ENCODE results near the gene HEYL.

- TF ChIP-seq CTCF (conservative IDR thresholded peaks at IDR 0.05; ENCODE audit: low read length), result no peak
- TF ChIP-seq EZH2phosphoT487 (IDR thresholded peaks at IDR 0.05; ENCODE audit: borderline replicate concordance), result no peak
Observed at GRCh38 chr1:39655578-39656268, 16.3 kb upstream of the HEYL start.
